Measurements from ENCODE around the gene ACTR1A.

DNA sequence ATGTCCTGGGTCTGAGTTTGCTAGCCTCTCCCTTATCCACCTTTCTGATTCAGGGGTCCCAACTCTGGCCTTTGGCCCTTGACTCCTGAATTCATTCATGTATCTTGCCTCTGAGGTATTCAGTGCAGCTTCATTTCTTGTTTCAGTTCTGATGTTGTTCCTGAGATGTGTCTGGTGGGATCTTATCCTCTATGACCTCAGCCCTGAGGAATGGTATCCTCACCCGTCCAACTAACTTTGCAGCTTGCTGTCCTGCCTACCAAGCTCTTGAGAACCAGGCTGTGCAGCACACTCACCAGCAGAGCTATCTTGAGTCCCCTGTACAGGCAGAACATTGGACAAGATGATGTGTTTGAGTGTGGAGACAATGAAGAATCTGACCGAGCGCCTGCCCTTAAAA, 15.0 kb upstream of the ACTR1A start:
- TF ChIP-seq POLR2A (IDR thresholded peaks at IDR 0.05), result no peak
- TF ChIP-seq, protein P1, sequence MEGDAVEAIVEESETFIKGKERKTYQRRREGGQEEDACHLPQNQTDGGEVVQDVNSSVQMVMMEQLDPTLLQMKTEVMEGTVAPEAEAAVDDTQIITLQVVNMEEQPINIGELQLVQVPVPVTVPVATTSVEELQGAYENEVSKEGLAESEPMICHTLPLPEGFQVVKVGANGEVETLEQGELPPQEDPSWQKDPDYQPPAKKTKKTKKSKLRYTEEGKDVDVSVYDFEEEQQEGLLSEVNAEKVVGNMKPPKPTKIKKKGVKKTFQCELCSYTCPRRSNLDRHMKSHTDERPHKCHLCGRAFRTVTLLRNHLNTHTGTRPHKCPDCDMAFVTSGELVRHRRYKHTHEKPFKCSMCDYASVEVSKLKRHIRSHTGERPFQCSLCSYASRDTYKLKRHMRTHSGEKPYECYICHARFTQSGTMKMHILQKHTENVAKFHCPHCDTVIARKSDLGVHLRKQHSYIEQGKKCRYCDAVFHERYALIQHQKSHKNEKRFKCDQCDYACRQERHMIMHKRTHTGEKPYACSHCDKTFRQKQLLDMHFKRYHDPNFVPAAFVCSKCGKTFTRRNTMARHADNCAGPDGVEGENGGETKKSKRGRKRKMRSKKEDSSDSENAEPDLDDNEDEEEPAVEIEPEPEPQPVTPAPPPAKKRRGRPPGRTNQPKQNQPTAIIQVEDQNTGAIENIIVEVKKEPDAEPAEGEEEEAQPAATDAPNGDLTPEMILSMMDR (IDR thresholded peaks at IDR 0.05), result no peak

Measured in esophagus squamous epithelium (tissue), 4 donors.